ENCODE measurements around the gene PCSK9.

Gene PCSK9

DNA sequence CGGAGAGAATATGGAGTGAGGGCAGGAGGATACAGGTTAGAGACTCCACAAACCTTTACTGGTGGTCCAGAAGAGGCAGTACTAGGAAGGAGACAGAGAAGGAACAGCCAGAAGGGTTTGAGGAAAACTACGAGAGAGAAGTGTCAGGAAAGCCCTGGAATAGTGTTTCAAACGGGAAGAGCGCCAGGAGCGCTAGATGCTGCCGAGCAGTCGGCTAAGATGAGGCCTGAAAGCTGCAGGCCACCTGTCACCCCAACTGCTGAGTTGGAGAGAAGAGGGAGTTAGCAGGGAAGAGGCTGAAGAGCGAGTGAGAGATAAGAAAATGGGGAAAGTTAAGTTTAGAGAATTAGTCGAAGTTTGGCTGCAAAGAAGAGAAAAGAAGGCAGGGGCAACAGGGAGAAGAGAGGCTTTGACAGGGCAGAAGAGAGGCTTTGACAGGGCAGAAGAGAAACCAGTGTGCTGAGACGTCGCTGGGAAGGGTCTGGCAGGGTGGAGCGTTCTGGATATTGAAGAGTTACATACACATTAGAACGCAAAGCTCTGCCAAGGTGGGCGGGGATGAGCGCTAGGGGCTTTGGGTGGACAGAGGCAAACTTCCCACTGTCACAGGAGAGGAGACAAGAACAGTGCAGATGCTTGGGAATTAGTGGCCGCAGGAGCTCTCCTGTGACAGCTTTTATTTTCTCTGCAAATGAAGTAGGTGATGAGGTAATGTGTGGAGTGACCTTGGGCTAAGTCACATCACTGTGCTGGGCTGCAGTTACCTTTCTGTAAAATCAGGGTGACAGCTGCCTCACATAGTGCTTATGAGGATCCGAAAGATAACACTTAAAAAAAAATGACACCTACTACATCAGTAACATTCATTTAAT is 31.2 kb downstream of the PCSK9 start:
- Histone ChIP-seq H3K9ac (ENCODE audit: low read length) (no peak overlapping the region), H3K36me3 (ENCODE audit: insufficient read depth, low read length) (peaks cover 83% of the 10 kb centered on the region), H2AFZ (ENCODE audit: low read length) (no peak overlapping the region), H3K9me2 (ENCODE audit: low read depth, low read length) (no peaks in the 10 kb centered on the region), H3K9me3 (ENCODE audit: low read length) (no peaks in the 10 kb centered on the region), H3K27me3 (ENCODE audit: insufficient read depth, low read length) (no peaks in the 10 kb centered on the region), H3K4me2 (ENCODE audit: low read length) (no peak overlapping the region), H3K79me2 (ENCODE audit: insufficient read depth, low read length) (no peaks in the 10 kb centered on the region), H3K4me1 (ENCODE audit: insufficient read depth, low read length, severe bottlenecking) (no peaks in the 10 kb centered on the region), H3K4me3 (ENCODE audit: low read depth, low read length, poor library complexity, severe bottlenecking) (no peak overlapping the region), H3F3A (ENCODE audit: insufficient read depth, low read length) (no peaks in the 10 kb centered on the region), H3K27ac (ENCODE audit: low read depth, low read length, poor library complexity, severe bottlenecking) (no peak overlapping the region), H4K20me1 (ENCODE audit: insufficient read depth, low read length) (no peaks in the 10 kb centered on the region)
- TF ChIP-seq, protein P1, sequence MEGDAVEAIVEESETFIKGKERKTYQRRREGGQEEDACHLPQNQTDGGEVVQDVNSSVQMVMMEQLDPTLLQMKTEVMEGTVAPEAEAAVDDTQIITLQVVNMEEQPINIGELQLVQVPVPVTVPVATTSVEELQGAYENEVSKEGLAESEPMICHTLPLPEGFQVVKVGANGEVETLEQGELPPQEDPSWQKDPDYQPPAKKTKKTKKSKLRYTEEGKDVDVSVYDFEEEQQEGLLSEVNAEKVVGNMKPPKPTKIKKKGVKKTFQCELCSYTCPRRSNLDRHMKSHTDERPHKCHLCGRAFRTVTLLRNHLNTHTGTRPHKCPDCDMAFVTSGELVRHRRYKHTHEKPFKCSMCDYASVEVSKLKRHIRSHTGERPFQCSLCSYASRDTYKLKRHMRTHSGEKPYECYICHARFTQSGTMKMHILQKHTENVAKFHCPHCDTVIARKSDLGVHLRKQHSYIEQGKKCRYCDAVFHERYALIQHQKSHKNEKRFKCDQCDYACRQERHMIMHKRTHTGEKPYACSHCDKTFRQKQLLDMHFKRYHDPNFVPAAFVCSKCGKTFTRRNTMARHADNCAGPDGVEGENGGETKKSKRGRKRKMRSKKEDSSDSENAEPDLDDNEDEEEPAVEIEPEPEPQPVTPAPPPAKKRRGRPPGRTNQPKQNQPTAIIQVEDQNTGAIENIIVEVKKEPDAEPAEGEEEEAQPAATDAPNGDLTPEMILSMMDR (IDR thresholded peaks at IDR 0.05; ENCODE audit: low read length): no peak

- H3K27me3 ChIP-seq (ENCODE audit: insufficient read depth, low read length): no peaks in the 10 kb centered on the region
- no peaks in the 10 kb centered on the region for H3K79me2 ChIP-seq (ENCODE audit: insufficient read depth, low read length)
- no peaks in the 10 kb centered on the region for H3F3A ChIP-seq (ENCODE audit: insufficient read depth, low read length)
- no peaks in the 10 kb centered on the region for H4K20me1 ChIP-seq (ENCODE audit: insufficient read depth, low read length)
- no peak overlapping the region for H2AFZ ChIP-seq (ENCODE audit: low read length)
- H3K27ac ChIP-seq (ENCODE audit: low read depth, low read length, poor library complexity, severe bottlenecking): no peak overlapping the region
- peaks cover 83% of the 10 kb centered on the region for H3K36me3 ChIP-seq (ENCODE audit: insufficient read depth, low read length)
- no peak overlapping the region for H3K9ac ChIP-seq (ENCODE audit: low read length)
- H3K4me1 ChIP-seq (ENCODE audit: insufficient read depth, low read length, severe bottlenecking): no peaks in the 10 kb centered on the region
- no peak overlapping the region for H3K4me2 ChIP-seq (ENCODE audit: low read length)
- TF ChIP-seq EZH2 (IDR thresholded peaks at IDR 0.05; ENCODE audit: borderline replicate concordance, low read length): no peak
- TF ChIP-seq, protein P1 (IDR thresholded peaks at IDR 0.05; ENCODE audit: low read length): peak; percentile 71
- H3K9me2 ChIP-seq (ENCODE audit: low read depth, low read length): no peaks in the 10 kb centered on the region
- H3K9me3 ChIP-seq (ENCODE audit: low read length): no peaks in the 10 kb centered on the region
- no peak overlapping the region for H3K4me3 ChIP-seq (ENCODE audit: low read depth, low read length, poor library complexity, severe bottlenecking)
Measured at GRCh38 chr1:55071477-55071876, 32.1 kb downstream of the PCSK9 start.

GRCh38 chr1:55073187-55073916 is 34.0 kb downstream of the PCSK9 start:
- Histone ChIP-seq H4K20me1 (ENCODE audit: insufficient read depth, low read length) (no peaks in the 10 kb centered on the region), H3K27me3 (ENCODE audit: insufficient read depth, low read length) (no peaks in the 10 kb centered on the region), H3K36me3 (ENCODE audit: insufficient read depth, low read length) (peaks cover 81% of the 10 kb centered on the region), H3K9ac (ENCODE audit: low read length) (no peak overlapping the region), H3K27ac (ENCODE audit: low read depth, low read length, poor library complexity, severe bottlenecking) (no peak overlapping the region), H3K4me3 (ENCODE audit: low read depth, low read length, poor library complexity, severe bottlenecking) (no peak overlapping the region), H3K4me2 (ENCODE audit: low read length) (no peak overlapping the region), H3F3A (ENCODE audit: insufficient read depth, low read length) (no peaks in the 10 kb centered on the region), H3K79me2 (ENCODE audit: insufficient read depth, low read length) (no peaks in the 10 kb centered on the region), H3K9me3 (ENCODE audit: low read length) (no peaks in the 10 kb centered on the region), H3K4me1 (ENCODE audit: insufficient read depth, low read length, severe bottlenecking) (no peaks in the 10 kb centered on the region), H3K9me2 (ENCODE audit: low read depth, low read length) (no peaks in the 10 kb centered on the region), H2AFZ (ENCODE audit: low read length) (no peak overlapping the region)
- TF ChIP-seq EZH2 (IDR thresholded peaks at IDR 0.05; ENCODE audit: borderline replicate concordance, low read length): no peak
- TF ChIP-seq, protein P1 (IDR thresholded peaks at IDR 0.05; ENCODE audit: low read length): no peak

Measured in OCI-LY1 (cell line).